Measurements from ENCODE around the gene POLE.

The POLE gene

DNA sequence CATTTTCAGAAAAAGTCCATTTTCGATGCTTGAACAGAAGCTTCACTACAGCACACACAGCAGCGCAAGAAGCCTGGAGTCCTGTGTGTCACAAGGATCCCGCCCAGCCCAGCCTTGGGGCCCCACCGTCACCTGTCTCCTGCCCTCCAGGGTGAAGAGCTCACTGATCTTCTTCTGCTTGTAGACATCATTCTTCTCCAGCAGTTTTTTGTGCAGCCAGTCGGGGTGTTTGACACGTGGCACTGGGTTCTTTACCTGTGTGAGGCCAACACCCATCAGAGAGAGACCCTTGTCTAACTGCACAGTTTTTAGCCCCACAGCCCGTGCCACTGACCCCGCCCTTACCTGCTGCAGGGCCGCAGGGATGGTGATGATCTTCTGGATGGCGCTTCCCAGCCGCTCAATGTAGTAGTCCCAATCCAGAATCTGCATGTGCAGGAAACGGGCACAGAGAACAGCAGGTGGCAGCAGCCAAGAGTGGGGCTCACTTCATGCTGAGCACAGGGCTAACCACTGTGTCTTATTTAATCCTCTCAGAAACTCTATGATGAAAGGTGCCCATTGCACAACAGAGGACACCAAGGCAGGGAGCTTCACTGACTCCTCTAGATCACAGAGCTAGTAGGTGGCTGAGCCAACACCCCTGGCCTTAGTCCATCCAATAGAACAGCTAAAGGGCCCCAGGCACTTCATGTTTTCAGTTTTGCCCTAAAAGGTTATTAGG, 30.0 kb downstream of the POLE start:
- no peak for DNase-seq (ENCODE audit: low spot score)

DNA sequence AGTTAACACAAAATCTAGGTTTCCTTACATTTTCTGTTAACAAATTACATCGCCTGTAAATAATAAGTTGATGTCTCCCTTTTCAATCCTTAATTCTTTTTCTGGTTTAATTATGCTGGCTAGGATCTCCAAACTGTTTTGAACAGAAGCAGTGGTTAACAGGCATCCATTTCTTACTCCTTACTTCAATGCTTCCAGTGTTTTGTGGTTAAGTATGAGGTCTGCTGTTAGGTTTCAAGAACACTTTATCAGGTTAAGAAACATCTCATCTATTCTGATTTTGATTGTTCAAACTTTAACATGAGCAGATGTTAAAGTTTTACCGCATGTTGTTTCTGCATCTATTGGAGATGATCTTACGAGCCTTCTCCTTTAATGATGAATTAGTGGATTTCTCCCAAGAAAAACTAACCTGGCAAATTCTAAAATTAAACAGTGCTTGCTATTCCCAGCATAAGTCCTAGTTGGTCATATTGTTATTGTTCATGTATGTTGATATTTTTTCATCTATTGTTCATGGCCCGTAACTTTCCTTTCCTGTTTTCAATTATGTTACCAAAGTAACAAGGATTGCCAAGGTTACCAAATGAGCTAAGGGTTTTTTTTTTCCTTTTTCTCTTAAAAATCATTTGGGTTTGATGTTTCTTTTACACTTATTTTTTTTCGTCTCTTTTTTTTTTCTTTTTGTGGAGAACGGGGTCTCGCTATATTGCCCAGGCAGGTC, 33.4 kb downstream of the POLE start:
- no peak for DNase-seq (ENCODE audit: low spot score)

DNA sequence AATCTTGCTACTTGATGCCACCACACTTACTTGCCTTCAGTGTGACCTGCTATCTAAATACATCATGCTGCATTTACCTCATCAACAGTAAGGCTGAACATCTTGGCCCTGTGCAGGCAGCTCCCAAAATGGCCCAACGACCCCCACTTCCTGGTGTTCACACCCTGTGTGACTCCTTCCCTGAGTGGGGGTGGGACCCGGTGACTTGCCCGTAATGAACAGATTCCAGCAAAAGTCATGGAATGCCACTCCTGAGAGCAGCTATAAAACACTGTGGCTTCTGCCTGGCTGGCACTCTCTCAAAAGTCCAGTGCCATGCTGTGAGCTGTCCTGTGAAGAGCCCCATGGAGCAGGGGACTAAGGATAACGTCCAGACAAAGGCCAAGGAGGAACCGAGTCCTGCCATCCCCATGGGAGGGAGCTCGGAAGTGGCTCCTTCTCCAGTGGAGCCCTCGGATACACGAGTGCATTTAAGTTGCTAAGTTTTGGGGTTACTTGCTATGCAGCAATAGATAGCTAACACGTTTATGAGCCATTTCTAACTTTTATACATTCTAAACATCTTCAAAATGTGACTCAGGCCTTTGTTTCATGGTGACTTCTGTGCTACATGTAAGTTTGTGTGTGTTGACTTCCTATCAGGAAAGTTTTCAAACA, 35.6 kb downstream of the POLE start:
- DNase-seq (ENCODE audit: low spot score) = no peak

DNA sequence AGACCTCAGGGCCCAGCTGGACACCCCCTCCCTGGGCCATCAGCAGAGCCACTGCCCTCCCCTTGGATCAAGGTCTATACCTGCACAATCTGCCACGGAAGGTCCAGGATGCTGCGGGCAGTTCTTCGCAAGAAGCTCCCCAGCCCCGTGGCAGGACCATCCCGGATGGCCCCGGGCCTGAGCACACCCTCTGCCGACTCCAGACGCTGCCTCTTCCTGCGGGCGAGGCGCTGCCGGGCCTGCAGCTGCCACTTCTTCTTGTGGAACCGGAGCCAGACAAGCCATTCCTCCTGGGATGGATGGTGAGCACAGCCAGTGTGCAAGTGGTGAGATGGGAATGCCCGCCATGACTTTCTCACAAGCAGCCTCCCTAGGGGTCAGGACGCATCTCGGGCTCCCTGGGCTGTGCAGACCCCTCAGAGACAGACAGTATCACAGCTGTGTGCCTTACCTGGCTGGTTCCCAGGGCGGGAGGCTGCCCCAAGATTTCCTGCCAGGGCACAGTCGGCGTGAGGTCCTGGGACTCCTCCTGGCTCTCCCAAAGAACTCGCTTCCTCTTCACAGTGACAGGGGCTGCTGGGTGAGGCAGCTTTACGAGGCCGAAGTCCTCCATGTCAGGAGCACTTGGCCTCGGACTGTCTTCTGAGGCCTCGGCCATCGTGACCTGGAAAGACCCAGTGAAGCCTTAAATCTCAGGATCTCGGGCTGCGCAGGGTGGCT, 37.8 kb downstream of the POLE start:
- DNase-seq (ENCODE audit: low spot score) = no peak

DNA sequence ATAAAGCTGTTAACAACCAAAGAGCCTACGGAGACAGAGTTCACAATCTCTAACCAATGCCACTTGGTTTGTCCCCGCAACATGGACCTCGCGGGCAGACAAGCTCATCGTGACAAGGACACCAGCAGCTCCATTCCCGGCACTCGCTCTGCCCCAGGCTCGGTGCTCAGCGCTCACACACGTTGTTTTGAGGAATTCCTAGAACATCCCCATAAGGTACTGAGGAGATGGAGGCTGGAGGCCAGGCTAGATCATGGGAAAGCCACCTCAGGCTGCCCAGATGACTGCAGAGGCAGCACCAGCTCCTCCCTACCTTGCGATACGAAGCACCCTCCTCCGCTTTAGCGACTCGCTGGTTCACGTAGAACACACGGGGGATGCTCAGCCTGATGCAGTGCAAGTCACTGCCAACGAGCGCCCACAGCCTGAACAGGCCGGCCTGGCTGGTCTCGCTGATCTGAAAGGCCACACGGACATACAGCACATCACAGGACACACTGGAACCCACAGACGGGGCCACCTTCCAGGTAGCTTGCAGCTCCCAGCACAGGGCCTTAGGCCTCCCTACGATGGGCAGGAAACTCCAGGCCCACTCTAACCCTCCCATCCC, 38.4 kb downstream of the POLE start:
- DNase-seq (ENCODE audit: low spot score) = no peak

DNA sequence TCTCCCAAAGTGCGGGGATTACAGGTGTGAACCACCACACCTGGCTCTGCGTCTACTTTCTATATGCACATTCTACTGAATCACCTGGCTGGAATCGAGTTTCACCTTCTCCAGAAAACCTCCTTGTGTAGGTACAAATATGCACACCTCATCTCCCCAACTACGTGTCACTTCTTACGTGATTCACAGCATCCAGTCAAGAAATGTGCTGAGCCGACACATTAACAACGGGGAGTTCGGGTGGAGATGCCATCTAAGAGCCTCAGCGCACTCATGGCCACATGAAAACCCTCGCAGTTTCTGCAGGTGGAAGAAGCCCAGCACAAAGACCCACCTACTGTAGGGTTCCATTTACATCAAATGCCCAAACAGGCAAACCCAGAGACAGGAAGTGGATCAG, 39.3 kb downstream of the POLE start:
- DNase-seq (ENCODE audit: low spot score) = no peak

DNA sequence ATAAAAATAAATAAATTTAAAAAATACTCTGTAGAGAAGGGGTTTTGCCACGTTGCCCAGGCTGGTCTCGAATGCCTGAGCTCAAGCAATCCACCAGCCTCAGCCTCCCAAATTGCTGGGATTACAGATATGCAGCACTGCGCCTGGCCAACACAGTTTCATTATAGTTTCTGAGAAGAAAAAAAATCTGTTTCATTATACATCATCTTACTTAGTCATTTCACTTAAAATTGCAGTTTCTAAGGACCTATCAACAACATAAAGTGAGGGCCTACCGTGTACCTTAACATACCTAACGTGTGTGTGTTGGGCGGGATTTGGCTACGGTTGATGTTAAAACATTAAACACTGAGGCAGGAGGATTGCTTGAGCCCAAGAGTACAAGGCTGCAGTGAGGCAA, 40.3 kb downstream of the POLE start:
- DNase-seq (ENCODE audit: low spot score) = no peak

DNA sequence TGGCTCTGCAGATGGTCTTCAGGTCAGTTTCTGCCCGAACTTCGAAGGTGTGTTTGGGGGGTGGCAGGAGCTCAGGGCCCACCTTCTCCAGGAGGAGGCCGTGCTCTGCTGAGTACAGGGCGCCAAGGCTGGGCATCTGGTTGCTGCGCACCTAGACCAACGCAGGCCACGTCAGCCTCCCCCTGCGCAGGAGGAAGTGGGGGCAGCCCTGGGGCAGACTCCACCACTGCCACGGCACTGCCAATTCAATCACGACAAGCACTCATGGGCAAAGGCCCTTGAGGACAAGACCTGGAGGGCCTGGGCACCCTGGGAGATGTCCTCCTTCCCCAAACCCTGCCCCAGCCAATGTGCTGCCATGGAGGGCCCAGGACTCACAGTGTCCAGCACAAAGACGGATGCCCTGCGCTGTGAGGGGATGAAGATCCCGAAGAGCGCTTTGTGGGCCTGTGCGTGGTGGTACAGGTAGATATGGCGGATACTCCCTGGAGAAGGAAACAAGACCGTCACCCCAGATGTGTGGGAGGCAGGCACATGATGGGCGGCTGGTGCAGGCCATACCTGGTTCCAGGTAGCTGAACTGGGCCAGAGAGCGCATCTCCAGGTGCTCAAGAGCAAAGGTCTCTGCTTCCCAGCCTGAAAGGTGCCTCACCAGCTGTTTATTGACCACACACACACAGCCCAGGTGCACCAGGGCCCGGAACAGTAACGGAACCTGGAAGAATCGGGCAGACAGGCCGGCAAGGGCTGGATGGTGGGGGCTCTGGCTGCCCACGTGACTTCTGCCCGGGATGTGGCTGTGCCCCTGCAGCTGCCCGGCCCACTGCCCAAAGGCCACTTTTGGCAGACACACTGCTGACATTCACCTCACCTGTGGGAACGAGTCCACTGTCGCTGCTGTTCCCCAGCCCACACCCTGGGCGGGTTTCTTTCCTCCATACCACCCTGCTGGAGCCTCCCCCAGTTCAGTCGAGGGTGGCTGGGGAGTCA, 44.0 kb downstream of the POLE start:
- DNase-seq (ENCODE audit: low spot score) = no peak

DNA sequence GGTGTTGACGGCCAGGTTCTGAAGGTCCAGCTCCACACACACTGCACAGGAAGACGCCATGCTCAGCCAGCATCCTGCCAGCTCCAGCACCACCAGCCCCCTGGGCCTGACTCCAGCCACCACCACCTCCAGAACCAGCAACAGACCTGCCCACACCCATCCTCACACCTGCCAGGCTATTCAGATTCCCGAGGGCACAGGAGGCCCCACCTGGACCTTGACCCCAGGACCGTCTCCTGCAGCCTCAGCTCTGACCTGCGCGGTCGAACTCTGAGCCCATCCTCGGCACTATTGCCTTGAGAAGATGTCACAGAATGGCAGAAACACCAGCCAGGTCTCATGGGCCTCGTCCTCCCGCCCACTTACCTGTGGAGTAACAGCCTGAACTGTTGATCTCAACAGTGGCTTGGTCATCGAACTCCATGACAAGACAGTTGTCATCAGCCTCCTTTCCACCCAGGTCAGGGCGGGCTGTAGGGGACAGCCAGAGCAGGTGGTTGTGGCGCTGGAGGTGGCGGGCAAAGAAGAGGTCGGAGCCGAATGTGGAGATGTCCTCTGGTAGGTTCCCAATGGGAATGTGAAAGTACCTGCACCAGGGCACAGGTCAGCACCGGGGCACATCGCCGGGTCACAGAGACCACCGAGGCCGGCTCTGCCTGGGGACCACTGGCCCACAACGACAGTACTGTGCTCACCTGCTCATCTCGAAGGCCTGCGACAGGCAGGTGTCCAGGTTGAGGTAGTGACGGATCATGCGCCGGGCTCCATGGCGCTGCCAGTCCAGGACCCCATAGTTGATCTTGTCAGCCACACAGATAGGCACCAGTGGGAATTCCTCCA, 45.1 kb downstream of the POLE start:
- no peak for DNase-seq (ENCODE audit: low spot score)

DNA sequence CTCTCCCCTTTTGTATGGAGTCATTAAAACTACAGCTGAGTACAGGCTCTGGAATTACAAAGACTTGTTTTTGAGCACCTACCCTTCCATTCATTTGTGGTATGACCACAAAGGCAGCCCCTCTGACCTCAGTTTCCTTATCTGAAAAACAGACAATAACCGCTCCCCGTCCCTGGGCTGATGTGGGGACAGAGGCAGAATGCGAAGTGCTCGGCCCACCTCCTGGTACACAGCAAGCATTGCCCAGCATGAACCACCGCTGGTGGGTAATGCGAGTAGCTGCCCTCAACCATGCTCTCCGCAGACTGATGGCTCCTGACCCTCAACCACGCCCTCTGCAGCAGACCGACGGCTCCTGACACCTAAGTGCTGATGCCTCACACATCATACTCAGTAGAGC, 46.2 kb downstream of the POLE start:
- no peak for DNase-seq (ENCODE audit: low spot score)

DNA sequence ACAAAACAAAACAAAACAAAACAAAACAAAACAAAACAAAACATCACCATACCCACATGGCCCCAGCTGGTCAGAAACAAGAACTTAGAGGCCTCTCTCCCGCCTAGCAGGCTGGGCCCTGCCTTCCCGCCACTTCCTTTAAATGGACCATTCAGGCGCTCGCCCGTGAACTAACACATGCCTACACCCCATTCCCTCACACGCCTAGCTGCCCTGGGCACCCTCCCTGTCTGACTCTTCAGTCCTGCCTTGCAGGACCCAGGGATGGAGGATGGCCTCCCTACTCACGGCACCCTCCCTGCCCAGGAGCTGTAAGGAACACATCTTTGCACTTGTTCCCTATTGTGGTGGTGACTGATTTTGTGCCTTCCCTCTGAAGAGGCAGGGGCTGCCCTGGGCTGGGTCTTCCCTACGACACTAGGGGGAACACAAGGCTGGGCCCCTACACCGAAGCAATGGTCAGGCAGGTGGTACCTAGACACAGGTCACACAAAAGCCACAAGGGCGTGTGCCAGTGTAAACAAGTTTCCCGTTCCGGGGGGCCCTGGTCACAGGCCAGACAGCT, 47.1 kb downstream of the POLE start:
- DNase-seq (ENCODE audit: low spot score) = no peak

DNA sequence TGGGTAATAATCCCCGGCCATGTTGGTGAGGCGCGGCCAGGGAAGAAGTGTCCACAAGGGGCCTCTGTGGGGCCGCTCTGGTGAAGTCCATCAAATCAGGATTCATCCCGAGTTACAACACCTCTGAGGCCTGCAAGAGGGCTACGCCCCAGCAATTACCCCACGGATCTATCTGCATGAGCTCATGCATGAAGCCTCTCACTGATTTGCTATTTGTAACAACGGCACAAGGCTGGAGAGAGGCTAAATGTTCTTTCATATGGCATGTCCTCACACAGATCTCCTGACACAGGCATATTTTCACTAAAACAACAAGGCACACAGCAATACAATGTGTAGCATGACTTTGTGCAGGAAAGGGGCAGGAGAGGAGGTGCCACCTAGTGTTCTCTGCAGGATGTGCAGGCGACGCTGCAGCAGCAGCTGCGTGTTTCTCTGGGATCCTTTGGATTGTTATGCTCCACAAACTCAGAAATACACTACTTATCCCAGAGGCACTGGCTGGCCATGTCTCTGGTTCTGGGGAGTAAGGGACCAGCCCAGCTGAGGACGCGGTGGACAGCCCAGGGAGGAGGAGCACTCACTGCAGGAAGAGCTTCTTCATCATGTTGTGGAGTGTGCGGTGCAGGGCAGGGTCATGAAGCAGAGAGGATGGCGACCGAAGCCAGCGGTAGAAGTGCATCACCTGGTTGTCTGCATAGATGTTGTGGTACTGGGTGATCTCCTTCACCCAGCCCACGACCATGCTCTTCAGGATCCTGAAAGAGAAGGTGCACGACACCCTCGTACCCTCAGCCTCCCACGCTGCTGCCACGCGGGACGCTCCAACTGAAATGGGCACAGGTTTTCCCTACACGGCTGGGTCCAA, 48.4 kb downstream of the POLE start:
- DNase-seq (ENCODE audit: low spot score) = no peak

DNA sequence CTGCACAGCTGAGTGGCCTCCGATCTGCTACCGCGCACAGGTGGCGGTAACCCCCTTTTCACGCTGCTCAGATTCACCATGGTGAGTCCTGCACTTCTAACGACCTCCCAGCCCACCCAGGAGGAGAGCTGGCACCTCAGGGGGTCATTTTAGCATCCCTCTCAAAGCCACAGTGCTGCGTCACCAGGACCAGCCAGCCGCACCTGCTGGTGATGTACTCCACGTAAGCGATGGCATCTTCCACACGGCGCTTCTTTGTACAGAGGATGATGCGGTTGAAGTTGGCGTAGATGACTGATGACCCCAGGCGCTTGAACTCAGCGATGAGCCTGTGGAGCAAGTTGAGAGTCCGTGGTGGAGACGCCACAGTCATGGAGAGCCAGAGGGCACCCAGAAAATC, 49.3 kb downstream of the POLE start:
- no peak for DNase-seq (ENCODE audit: low spot score)

DNA sequence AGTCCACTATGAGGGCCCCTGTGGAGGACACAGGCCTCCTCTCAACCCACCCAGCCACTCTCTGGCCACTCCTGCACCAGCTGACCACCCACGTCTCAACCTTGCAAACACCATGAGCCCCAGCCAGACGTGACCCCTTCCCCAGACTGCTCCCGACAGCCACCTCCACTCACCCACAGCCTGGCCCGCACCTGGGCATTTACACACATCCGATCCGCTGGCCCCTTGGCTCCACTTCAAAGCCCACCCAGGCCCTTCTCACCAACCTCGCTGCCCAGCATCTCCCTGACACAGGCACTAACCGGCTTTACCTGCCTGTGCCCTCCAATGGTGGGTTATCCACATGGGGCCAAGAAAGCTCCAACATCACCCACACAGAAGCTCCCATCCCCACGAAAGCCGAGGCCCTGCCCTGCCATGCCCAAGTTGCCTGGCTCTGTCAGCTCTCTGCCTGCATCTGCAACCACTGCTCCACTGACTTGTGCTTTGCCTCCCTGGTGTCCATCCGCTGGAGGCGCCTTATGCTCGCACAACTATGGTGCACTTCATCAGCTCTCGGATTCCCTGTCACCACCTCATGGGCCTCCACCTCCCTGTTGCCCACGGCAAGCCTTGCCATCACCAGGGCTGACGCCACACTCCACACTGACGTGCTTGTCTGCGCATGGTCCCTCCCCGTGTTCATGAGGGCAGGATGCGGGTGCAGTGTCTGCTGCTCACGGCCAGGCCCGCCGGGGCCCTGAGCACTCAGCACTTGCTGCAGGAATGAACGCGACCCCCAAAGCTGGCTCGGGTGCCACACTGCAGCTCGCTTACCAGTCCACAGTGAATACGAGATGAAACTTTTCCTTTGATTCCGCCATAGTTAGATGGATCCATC, 51.8 kb downstream of the POLE start:
- no peak for DNase-seq (ENCODE audit: low spot score)

DNA sequence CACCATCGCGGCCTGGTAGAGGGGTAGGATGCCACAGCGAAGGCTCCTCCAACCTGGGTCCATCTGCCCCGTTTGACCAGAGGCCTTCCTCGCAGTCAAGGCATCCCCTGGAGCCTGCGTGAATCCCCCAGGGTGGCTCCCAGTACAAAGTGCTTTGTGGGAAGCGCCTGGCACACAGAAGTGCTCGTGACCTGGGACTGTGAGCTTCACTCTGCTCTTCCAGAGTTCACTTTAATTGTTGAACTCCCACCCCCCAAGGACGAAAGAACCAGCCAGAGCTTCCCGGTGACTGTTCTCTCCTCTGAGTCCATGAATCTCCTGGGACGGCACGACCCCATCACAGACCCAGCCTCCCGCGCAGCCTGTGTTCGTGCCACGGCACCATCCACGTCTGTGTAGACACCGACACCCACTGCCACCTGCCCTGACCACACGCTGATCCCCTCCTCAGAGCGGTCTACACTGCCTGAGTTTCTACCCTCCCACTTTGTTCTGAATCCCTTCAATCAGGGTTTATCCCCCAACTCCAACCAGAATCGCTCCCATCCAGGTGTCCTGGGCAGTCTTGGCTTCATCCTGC, 52.6 kb downstream of the POLE start:
- DNase-seq (ENCODE audit: low spot score) = no peak

DNA sequence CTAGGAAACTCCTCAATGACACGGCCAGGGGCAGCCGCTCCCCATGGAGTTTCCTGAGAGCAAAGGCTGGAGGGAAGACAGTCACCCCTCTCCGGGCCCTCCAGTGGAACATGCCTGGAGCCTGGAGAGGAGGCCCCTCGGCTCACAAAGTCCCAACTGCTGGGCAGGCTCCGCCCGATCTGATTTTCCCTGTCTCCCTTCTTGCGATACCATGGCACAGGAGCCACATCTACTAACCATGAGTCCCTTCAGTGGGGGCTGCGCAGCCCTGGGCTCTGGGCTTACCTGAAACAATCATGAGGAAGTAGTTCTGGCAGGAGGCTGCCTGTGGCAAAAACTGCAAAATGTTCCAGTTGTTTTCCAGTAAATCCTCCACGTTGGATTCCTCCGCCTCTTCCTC, 53.2 kb downstream of the POLE start:
- no peak for DNase-seq (ENCODE audit: low spot score)

DNA sequence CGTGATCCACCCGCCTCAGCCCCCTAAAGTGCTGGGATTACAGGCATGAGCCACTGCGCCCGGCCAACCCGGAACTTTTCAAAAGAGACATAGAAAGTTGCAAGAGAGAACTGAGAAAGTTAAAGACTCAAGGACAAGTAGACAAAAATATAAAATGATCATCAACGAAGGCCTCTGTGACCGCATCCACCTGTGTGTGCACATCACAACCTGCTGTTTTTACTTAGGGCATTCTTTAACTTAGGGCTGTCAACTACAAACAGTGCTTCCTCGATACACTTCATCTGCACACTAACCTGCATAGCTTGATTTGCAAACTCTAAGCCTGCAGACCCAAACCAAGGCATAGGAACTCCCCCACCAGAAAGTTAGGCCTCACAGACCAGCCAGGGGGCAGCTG, 53.7 kb downstream of the POLE start:
- DNase-seq (ENCODE audit: low spot score) = no peak
